GM12892 (cell line): Measurements from ENCODE around the gene RGS7.

ENCODE experiments used
- POLR2A ChIP-seq: IDR thresholded peaks from 2 replicates; pipeline ENCODE4 v1.6.1; 2011; ENCODE audit warnings: low read depth, low read length, control low read depth
- POLR2AphosphoS5 ChIP-seq: IDR thresholded peaks from 2 replicates; pipeline ENCODE4 v1.6.1; 2011; ENCODE audit warnings: low read depth, low read length, control low read depth

DNA sequence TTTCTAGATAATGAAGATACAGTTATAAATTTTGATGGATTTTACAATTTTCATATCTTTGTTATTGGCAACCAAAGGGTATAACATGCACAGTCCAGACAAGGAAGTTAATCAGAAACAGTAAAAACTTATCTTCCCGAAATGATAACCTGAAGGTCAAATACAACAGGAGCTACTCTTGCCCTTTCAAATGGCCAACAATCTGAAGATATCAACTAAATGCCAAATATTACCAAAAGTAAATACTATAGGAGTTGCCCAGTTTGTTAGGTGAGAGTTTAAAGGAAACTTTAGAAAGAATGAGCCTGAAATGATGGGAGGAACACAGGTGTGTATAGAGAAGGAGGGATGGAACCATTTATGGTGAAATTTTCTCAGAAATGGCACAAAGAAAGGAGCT lies 153.2 kb downstream of the RGS7 start:
- TF ChIP-seq POLR2A (no peak), POLR2AphosphoS5 (no peak)
